ENCODE results near the gene PTPRN2. TPM values are rescaled to one million over a fixed set of nuclear protein-coding genes. Genes with fewer than 3 reads are reported as not detected.

PTPRN2 gene
- total and polyA plus RNA-seq, 2 of the 13 experiments (the other 11 are each of a cell fraction or from before 2014, with no cell fraction given), result 2.5 to 24.2 TPM

GRCh38 chr7:157674715-157675426 is 912.8 kb downstream of the PTPRN2 start:
- H3K4me3 ChIP-seq (replicated peaks in 1 of 3; ENCODE audit: insufficient read depth in 1 of 3, low read depth in 2 of 3, low read length in 3 of 3), result no peak overlapping the region
- no peak overlapping the region for H2AFZ ChIP-seq (ENCODE audit: low read length)
- H3K36me3 ChIP-seq (replicated peaks in 1 of 2; ENCODE audit: control insufficient read depth in 1 of 2, insufficient read depth in 2 of 2, low read length in 2 of 2), result no peaks in the 10 kb centered on the region
- WGBS (ENCODE audit: low lambda C conversion rate), result 76% methylated on average over 23 of the region's 30 CpGs
- no peak overlapping the region for H3K27ac ChIP-seq (ENCODE audit: extremely low read length, insufficient read depth, low read length)
- peaks cover 4 to 46% of the 10 kb centered on the region in 2 experiments; a peak in 3 of 5 replicates for H3K27me3 ChIP-seq (ENCODE audit: control insufficient read depth in 1 of 2, insufficient read depth in 2 of 2, low read length in 2 of 2)
- intact Hi-C loops (cut with micrococcal nuclease; ENCODE audit: unreplicated experiment) (no loop called here), in situ Hi-C loops (cut with HindIII; ENCODE audit: extremely low pct_ligation_motif_present, low pct_unique_long_range_greater_than_20kb) (no loop called here)
- DNase-seq (ENCODE audit: low spot score), result no peak
- no peak overlapping the region for H3K4me2 ChIP-seq (ENCODE audit: low read depth, low read length)
- peaks cover 32% of the 10 kb centered on the region for H3K4me1 ChIP-seq (ENCODE audit: insufficient read depth, low read length)
- no peak overlapping the region for H3K9ac ChIP-seq (ENCODE audit: insufficient read depth, low read depth, low read length)
- ChIA-PET CTCF (ENCODE audit: low intra/inter-chr PET ratio, low total read pairs) (no interaction called here), POLR2A (no interaction called here)
- no peak for ATAC-seq
- H3K9me3 ChIP-seq (ENCODE audit: low read length), result no peaks in the 10 kb centered on the region
- TF ChIP-seq, protein P1, sequence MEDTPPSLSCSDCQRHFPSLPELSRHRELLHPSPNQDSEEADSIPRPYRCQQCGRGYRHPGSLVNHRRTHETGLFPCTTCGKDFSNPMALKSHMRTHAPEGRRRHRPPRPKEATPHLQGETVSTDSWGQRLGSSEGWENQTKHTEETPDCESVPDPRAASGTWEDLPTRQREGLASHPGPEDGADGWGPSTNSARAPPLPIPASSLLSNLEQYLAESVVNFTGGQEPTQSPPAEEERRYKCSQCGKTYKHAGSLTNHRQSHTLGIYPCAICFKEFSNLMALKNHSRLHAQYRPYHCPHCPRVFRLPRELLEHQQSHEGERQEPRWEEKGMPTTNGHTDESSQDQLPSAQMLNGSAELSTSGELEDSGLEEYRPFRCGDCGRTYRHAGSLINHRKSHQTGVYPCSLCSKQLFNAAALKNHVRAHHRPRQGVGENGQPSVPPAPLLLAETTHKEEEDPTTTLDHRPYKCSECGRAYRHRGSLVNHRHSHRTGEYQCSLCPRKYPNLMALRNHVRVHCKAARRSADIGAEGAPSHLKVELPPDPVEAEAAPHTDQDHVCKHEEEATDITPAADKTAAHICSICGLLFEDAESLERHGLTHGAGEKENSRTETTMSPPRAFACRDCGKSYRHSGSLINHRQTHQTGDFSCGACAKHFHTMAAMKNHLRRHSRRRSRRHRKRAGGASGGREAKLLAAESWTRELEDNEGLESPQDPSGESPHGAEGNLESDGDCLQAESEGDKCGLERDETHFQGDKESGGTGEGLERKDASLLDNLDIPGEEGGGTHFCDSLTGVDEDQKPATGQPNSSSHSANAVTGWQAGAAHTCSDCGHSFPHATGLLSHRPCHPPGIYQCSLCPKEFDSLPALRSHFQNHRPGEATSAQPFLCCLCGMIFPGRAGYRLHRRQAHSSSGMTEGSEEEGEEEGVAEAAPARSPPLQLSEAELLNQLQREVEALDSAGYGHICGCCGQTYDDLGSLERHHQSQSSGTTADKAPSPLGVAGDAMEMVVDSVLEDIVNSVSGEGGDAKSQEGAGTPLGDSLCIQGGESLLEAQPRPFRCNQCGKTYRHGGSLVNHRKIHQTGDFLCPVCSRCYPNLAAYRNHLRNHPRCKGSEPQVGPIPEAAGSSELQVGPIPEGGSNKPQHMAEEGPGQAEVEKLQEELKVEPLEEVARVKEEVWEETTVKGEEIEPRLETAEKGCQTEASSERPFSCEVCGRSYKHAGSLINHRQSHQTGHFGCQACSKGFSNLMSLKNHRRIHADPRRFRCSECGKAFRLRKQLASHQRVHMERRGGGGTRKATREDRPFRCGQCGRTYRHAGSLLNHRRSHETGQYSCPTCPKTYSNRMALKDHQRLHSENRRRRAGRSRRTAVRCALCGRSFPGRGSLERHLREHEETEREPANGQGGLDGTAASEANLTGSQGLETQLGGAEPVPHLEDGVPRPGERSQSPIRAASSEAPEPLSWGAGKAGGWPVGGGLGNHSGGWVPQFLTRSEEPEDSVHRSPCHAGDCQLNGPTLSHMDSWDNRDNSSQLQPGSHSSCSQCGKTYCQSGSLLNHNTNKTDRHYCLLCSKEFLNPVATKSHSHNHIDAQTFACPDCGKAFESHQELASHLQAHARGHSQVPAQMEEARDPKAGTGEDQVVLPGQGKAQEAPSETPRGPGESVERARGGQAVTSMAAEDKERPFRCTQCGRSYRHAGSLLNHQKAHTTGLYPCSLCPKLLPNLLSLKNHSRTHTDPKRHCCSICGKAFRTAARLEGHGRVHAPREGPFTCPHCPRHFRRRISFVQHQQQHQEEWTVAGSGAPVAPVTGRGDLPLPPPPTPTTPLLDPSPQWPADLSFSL (CRISPR knock-in tag; IDR thresholded peaks at IDR 0.05), result no peak
- no peak for TF ChIP-seq AGO1 (IDR thresholded peaks at IDR 0.05; ENCODE audit: low read depth, low read length, poor library complexity, severe bottlenecking)
- TF ChIP-seq TBL1XR1 (IDR thresholded peaks at IDR 0.05; ENCODE audit: borderline replicate concordance, low read length, partially characterized antibody), result no peak
- TF ChIP-seq ZFP36L1 (CRISPR knock-in tag; IDR thresholded peaks at IDR 0.05), result no peak
- TF ChIP-seq ZNF124 (CRISPR knock-in tag; IDR thresholded peaks at IDR 0.05), result no peak
- TF ChIP-seq, protein P2, sequence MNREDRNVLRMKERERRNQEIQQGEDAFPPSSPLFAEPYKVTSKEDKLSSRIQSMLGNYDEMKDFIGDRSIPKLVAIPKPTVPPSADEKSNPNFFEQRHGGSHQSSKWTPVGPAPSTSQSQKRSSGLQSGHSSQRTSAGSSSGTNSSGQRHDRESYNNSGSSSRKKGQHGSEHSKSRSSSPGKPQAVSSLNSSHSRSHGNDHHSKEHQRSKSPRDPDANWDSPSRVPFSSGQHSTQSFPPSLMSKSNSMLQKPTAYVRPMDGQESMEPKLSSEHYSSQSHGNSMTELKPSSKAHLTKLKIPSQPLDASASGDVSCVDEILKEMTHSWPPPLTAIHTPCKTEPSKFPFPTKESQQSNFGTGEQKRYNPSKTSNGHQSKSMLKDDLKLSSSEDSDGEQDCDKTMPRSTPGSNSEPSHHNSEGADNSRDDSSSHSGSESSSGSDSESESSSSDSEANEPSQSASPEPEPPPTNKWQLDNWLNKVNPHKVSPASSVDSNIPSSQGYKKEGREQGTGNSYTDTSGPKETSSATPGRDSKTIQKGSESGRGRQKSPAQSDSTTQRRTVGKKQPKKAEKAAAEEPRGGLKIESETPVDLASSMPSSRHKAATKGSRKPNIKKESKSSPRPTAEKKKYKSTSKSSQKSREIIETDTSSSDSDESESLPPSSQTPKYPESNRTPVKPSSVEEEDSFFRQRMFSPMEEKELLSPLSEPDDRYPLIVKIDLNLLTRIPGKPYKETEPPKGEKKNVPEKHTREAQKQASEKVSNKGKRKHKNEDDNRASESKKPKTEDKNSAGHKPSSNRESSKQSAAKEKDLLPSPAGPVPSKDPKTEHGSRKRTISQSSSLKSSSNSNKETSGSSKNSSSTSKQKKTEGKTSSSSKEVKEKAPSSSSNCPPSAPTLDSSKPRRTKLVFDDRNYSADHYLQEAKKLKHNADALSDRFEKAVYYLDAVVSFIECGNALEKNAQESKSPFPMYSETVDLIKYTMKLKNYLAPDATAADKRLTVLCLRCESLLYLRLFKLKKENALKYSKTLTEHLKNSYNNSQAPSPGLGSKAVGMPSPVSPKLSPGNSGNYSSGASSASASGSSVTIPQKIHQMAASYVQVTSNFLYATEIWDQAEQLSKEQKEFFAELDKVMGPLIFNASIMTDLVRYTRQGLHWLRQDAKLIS (CRISPR knock-in tag; IDR thresholded peaks at IDR 0.05), result no peak
- no peak for TF ChIP-seq ZNF629 (CRISPR knock-in tag; conservative IDR thresholded peaks at IDR 0.05)
- no TSS peak for BruUV-seq (replicated peaks)
- no peak for FAIRE-seq
- peaks cover 17% of the 10 kb centered on the region; the same call in 1 of the 2 replicates for H4K20me1 ChIP-seq (ENCODE audit: insufficient read depth, low read length)
- no peaks in the 10 kb centered on the region for H3K79me2 ChIP-seq (ENCODE audit: insufficient read depth, low read length)
